HEK293 (cell line): Measurements from ENCODE around the gene UCK1.

Experiments used
- CTCF ChIP-seq: fragments of 450-650 bp; formaldehyde crosslinking; IDR thresholded peaks from 2 replicates; pipeline ENCODE4 v1.5.1; 2016; ENCODE audit warnings: missing biosample characterization, missing genetic modification characterization
- PRDM10 ChIP-seq: fragments of 450-650 bp; formaldehyde crosslinking; IDR thresholded peaks from 2 replicates; pipeline ENCODE4 v1.5.1; 2016; ENCODE audit warnings: missing biosample characterization, missing genetic modification characterization
- ZBTB26 ChIP-seq: fragments of 450-650 bp; formaldehyde crosslinking; optimal IDR thresholded peaks from 2 replicates; pipeline ENCODE3; 2016; ENCODE audit warnings: missing biosample characterization, mild to moderate bottlenecking, missing genetic modification characterization
- ZNF140 ChIP-seq: fragments of 450-650 bp; formaldehyde crosslinking; IDR thresholded peaks from 2 replicates; pipeline ENCODE4 v1.5.1; 2016; ENCODE audit warnings: missing biosample characterization, missing genetic modification characterization

- TF ChIP-seq PRDM10 (tag by site-specific recombination): no peak
- no peak for TF ChIP-seq ZNF140 (tag by site-specific recombination)
- TF ChIP-seq CTCF: no peak
- TF ChIP-seq ZBTB26 (tag by site-specific recombination): no peak
These were observed 47.6 kb downstream of the UCK1 start for GRCh38 chr9:131483319-131484050.
